Activated B cell treated with CpG ODN at 0.5 μM for 24 hours (primary cell): ENCODE results near the gene RNF224. TPM values are rescaled to one million over a fixed set of nuclear protein-coding genes. Genes with fewer than 3 reads are reported as not detected.

Experiments used
- ATAC-seq: fragments of 200-7000 bp; cut with Tn5 transposase; one replicate; pipeline ENCODE4 v1.10.0; 2021; ENCODE audit warnings: low read depth, mild to moderate bottlenecking, moderate library complexity
- CTCF ChIA-PET: fragments of 350-600 bp; sonication (Branson Sonifier 250); formaldehyde crosslinking; loops from one replicate; lab custom pipeline; 2021; ENCODE audit warnings: antibody characterized with exemption; lab: Charles Lee
- POLR2A ChIA-PET: fragments of 350-600 bp; sonication (Branson Sonifier 250); formaldehyde crosslinking; loops from one replicate; lab custom pipeline; 2021; ENCODE audit warnings: antibody characterized with exemption; lab: Charles Lee
- DNase-seq: peaks from one replicate; pipeline ENCODE4 v3.0.0; 2022
- H3K27ac Mint-ChIP-seq: one replicate; pipeline ENCODE4 v1.8.0; 2020; ENCODE audit warnings: mixed read lengths
- H3K27me3 Mint-ChIP-seq: one replicate; pipeline ENCODE4 v1.8.0; 2021; ENCODE audit warnings: mixed read lengths
- H3K36me3 Mint-ChIP-seq: one replicate; pipeline ENCODE4 v1.8.0; 2021; ENCODE audit warnings: low read depth, mixed read lengths
- H3K4me1 Mint-ChIP-seq: one replicate; pipeline ENCODE4 v1.8.0; 2021; ENCODE audit warnings: mixed read lengths
- H3K4me3 Mint-ChIP-seq: one replicate; pipeline ENCODE4 v1.8.0; 2020; ENCODE audit warnings: mild to moderate bottlenecking, mixed read lengths
- H3K9me3 Mint-ChIP-seq: one replicate; pipeline ENCODE4 v1.8.0; 2020; ENCODE audit warnings: mixed read lengths
- CTCF ChIP-seq: fragments of 200-600 bp; IDR thresholded peaks from one replicate; pipeline ENCODE4 v1.8.0; 2022; ENCODE audit warnings: antibody characterized with exemption, mild to moderate bottlenecking
- intact Hi-C: fragments of 100-400 bp; cut with micrococcal nuclease; formaldehyde crosslinking; loops from one replicate; pipeline ENCODE4 v1.15.1; 2024
- total RNA-seq: library from RNA; stranded (reverse); gene quantifications from 2 replicates; pipeline ENCODE4 v1.2.3, GENCODE V29; 2022

The RNF224 gene
- total RNA-seq, 1 donor from 2014 or later = not detected

GRCh38 chr9:137217276-137218211 lies 9.8 kb upstream of the RNF224 start:
- POLR2A ChIA-PET = interaction anchor here (1.0 to 2.1 kb wide), 2 partner anchors 11 to 17 kb away, joined by 3 to 7 read pairs; partner anchors contain the start of gene TPRN
- CTCF ChIA-PET = no interaction called here
- ATAC-seq = no peak
- no peak overlapping the region for H3K4me3 Mint-ChIP-seq
- peaks cover 6% of the 10 kb centered on the region for H3K36me3 Mint-ChIP-seq
- H3K27ac Mint-ChIP-seq = no peak overlapping the region
- no peaks in the 10 kb centered on the region for H3K27me3 Mint-ChIP-seq
- intact Hi-C loops = no loop called here
- no peak for DNase-seq
- TF ChIP-seq CTCF = no peak
- peaks cover 2% of the 10 kb centered on the region for H3K4me1 Mint-ChIP-seq
- H3K9me3 Mint-ChIP-seq = no peaks in the 10 kb centered on the region

- no peak for DNase-seq
- TF ChIP-seq CTCF = no peak
- H3K9me3 Mint-ChIP-seq = no peaks in the 10 kb centered on the region
- no peak overlapping the region for H3K4me3 Mint-ChIP-seq
- peaks cover 7% of the 10 kb centered on the region for H3K4me1 Mint-ChIP-seq
- ChIA-PET CTCF (no interaction called here), POLR2A (no interaction called here)
- H3K27me3 Mint-ChIP-seq = no peaks in the 10 kb centered on the region
- peaks cover 4% of the 10 kb centered on the region for H3K36me3 Mint-ChIP-seq
- no peak overlapping the region for H3K27ac Mint-ChIP-seq
- ATAC-seq = no peak
- intact Hi-C loops = no loop called here
Observed at GRCh38 chr9:137218212-137218753, 9.0 kb upstream of the RNF224 start.

- TF ChIP-seq CTCF = no peak
- H3K27ac Mint-ChIP-seq = no peak overlapping the region
- ATAC-seq (no peak), DNase-seq (no peak)
- H3K9me3 Mint-ChIP-seq = no peaks in the 10 kb centered on the region
- peaks cover 4% of the 10 kb centered on the region for H3K36me3 Mint-ChIP-seq
- H3K4me3 Mint-ChIP-seq = no peak overlapping the region
- H3K4me1 Mint-ChIP-seq = peaks cover 7% of the 10 kb centered on the region
- intact Hi-C loops = no loop called here
- H3K27me3 Mint-ChIP-seq = no peaks in the 10 kb centered on the region
- CTCF ChIA-PET = no interaction called here
- POLR2A ChIA-PET = interaction anchor here (0.6 to 1.6 kb wide), 6 partner anchors 18 to 444 kb away, joined by 3 to 13 read pairs (median 4); partner anchors contain the start of gene TPRN
Observed at GRCh38 chr9:137218754-137219271, 8.5 kb upstream of the RNF224 start.

GRCh38 chr9:137219757-137220316 lies 7.5 kb upstream of the RNF224 start:
- ATAC-seq = no peak
- H3K4me3 Mint-ChIP-seq = no peak overlapping the region
- no peak for TF ChIP-seq CTCF
- no peak for DNase-seq
- ChIA-PET CTCF (no interaction called here), POLR2A (interaction anchor here (0.7 to 1.6 kb wide), 3 partner anchors 15 to 102 kb away, joined by 3 to 4 read pairs (median 3); partner anchors contain the start of gene TPRN)
- H3K27me3 Mint-ChIP-seq = no peaks in the 10 kb centered on the region
- no peaks in the 10 kb centered on the region for H3K9me3 Mint-ChIP-seq
- no peak overlapping the region for H3K27ac Mint-ChIP-seq
- peaks cover 4% of the 10 kb centered on the region for H3K36me3 Mint-ChIP-seq
- H3K4me1 Mint-ChIP-seq = peaks cover 11% of the 10 kb centered on the region
- intact Hi-C loops = loop anchor here (10.0 kb wide), 2 partner anchors 275 to 335 kb away; partner anchors contain the start of genes C8G, FBXW5 and TRAF2
